ENCODE data around the gene EFNA3. TPM values are rescaled to one million over a fixed set of nuclear protein-coding genes. Genes with fewer than 3 reads are reported as not detected.

EFNA3 gene
- total RNA-seq, 1 experiment from 2014 or later = 1.5 TPM

DNA sequence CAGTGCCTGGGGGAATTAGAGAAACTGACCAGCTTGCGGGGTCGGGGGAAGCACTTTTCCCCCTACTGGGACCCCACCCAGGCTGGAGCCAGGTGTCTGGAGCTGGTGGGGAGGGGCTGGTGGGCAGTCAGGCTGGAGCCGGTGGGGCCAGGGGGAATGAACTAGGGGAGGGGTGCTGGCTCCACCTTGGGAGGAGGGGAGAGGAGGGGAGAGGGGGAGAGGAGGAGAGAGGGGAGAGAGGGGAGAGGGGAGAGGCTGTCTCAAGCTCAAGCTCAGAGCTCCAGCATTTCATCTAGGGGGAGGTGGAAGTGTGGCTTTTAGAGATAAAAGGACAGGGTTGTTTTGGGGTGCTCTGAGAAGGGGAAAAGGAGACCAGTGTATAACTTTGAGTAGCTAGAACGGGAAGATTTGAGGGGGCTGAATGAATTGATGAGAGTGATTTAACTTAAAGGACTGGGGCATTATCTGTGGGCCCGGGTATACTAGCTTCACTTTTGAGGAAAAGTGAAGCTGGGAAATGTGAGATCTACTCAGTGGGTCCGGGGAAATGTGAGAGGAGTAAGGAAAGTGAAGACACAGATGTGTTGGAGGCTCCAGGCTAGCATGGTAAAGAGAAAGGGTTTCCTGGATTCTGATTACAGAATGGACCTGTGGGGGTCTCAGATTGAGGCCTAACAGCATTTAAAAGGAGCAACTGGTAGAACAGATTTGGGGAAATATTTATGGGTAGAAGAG, 51.8 kb downstream of the EFNA3 start:
- no peak for DNase-seq (ENCODE audit: low spot score)

DNA sequence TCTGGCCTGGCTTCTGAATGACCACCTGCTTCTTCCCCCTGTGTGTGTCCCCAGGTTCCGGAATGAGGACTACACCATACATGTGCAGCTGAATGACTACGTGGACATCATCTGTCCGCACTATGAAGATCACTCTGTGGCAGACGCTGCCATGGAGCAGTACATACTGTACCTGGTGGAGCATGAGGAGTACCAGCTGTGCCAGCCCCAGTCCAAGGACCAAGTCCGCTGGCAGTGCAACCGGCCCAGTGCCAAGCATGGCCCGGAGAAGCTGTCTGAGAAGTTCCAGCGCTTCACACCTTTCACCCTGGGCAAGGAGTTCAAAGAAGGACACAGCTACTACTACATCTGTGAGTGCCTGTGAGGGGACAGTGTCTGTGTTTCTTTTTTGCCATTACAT, 52.6 kb downstream of the EFNA3 start:
- DNase-seq (ENCODE audit: low spot score) = no peak

DNA sequence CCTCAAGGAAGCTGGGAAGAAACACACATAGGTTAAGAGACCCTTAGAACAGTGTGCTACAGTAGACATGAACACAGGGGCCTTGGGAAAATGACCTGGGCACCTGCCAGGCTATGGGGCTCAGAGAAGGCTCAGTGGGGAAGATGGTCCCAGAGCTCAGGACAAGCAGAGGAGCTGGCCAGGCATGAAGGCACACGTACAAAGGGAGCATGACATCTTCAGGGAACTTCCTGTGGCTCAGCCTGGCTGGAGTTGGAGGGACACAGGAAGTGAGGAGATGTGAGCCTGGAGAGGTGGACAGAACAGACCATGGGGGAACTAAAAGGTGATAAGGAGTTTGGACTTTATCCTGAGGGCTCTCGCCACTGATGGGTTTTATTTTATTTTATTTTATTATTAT, 53.2 kb downstream of the EFNA3 start:
- DNase-seq (ENCODE audit: low spot score) = no peak

DNA sequence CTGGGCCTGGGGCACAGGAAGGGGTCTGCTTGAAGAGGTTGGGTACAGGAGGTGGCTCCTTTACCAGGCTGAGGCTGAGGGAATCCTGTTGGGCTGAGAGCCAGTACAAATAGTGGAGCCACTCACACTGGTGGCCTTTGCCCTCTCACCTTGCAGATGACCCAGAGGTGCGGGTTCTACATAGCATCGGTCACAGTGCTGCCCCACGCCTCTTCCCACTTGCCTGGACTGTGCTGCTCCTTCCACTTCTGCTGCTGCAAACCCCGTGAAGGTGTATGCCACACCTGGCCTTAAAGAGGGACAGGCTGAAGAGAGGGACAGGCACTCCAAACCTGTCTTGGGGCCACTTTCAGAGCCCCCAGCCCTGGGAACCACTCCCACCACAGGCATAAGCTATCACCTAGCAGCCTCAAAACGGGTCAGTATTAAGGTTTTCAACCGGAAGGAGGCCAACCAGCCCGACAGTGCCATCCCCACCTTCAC, 55.2 kb downstream of the EFNA3 start:
- DNase-seq (ENCODE audit: low spot score) = no peak

DNA sequence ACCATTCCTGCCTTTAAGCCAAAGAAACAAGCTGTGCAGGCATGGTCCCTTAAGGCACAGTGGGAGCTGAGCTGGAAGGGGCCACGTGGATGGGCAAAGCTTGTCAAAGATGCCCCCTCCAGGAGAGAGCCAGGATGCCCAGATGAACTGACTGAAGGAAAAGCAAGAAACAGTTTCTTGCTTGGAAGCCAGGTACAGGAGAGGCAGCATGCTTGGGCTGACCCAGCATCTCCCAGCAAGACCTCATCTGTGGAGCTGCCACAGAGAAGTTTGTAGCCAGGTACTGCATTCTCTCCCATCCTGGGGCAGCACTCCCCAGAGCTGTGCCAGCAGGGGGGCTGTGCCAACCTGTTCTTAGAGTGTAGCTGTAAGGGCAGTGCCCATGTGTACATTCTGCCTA, 55.7 kb downstream of the EFNA3 start:
- no peak for DNase-seq (ENCODE audit: low spot score)

DNA sequence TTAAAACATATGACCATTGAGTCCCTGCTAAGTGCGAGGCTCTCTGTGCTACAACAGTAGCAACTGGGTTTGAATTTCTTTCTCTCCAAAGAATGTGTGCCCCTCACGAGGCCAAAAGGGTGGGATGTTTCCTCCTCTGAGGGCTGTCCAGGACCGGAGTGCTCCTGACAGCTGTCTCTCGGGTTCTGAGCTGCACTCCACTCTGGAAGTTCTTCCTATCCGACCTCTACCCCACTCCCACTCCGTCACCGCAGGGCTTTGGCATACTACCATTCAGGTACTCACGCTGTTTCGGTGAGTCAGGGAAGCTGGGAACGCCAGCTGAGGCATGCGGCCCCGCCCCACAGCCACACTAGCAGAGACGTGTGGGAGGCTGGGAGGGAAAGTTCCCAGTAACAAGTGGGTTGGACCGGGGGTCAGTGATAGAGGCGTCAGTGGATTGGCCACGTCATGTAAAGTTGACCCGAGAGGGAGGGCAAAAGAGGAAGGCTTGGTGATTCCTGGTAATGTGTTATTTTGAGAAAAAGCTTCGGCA, 56.3 kb downstream of the EFNA3 start:
- DNase-seq (ENCODE audit: low spot score) = peak; percentile 99

DNA sequence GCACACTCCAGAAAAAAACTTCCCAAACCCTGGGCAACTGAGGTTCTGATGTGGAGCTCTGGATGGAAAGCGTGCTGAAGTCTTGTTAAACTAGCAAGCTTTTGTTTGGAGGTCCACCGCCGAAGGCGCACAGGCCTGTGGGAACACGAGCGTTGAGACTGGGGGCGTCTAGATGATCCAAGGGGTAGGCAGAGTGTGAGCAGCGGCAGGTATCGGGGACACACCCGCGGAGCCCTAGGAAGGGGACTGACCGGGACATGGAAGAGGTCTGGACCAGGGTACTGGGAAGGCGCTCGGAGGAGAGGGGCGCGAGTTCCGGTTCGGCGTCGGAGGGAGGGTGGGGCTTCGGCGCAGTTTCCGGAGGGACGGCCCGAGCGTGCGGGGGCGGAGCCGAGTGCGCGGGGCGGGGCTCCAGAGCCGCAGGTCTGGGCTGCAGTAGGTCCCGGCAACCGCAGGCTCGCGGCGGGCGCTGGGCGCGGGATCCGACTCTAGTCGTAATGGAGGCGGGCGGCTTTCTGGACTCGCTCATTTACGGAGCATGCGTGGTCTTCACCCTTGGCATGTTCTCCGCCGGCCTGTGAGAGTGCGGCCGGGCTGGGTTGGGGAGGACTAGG, 56.9 kb downstream of the EFNA3 start, which contains the start of gene SLC50A1:
TSS of gene SLC50A1 (plus strand) at position 438 of the 614 bp plus-strand sequence. CDS start at position 498, 60 bp downstream.
- DNase-seq (ENCODE audit: low spot score) = peak; percentile 89

DNA sequence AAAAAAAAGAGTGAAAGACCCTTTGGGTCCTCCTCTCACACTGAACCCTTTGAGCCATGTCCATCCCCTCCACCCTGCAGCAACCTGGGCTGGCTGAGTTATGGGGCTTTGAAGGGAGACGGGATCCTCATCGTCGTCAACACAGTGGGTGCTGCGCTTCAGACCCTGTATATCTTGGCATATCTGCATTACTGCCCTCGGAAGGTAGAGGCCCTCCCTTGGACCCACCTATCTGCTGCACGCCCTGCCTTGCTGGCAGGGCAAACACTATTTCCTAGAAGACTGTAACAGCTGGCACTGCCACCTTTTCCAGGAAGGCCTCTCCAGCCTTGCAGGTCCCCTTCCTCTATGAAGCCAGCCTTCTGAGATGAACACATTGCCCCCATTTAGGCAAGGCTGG, 58.1 kb downstream of the EFNA3 start:
- DNase-seq (ENCODE audit: low spot score) = no peak

Other genes with a start within 250 kb of the EFNA3 start
- gene KCNN3, start 208.6 kb upstream of the EFNA3 start, total RNA-seq (2014; rRNA removed; shearing (Covaris generic)) = 0.10 and 0.36 TPM in 2 replicates
- 13.9 and 14.3 TPM in 2 replicates for gene PMVK, start 142.1 kb upstream of the EFNA3 start, total RNA-seq (2014; rRNA removed; shearing (Covaris generic))
- 51.0 and 89.4 TPM in 2 replicates for gene PBXIP1, start 122.7 kb upstream of the EFNA3 start, total RNA-seq (2014; rRNA removed; shearing (Covaris generic))
- gene PYGO2, start 117.1 kb upstream of the EFNA3 start, total RNA-seq (2014; rRNA removed; shearing (Covaris generic)) = 27.1 and 27.5 TPM in 2 replicates
- gene SHC1, start 108.1 kb upstream of the EFNA3 start, total RNA-seq (2014; rRNA removed; shearing (Covaris generic)) = 292 and 357 TPM in 2 replicates
- gene CKS1B, start 104.2 kb upstream of the EFNA3 start, total RNA-seq (2014; rRNA removed; shearing (Covaris generic)) = 312 and 369 TPM in 2 replicates
- gene FLAD1, start 95.5 kb upstream of the EFNA3 start, total RNA-seq (2014; rRNA removed; shearing (Covaris generic)) = 63.5 and 65.9 TPM in 2 replicates
- gene LENEP, start 85.3 kb upstream of the EFNA3 start, total RNA-seq (2014; rRNA removed; shearing (Covaris generic)) = not detected in 2 replicates
- 27.3 and 29.5 TPM in 2 replicates for gene ZBTB7B, start 76.0 kb upstream of the EFNA3 start, total RNA-seq (2014; rRNA removed; shearing (Covaris generic))
- 0.90 TPM in 1 of 2 replicates, not detected in the other for gene DCST2, start 45.1 kb upstream of the EFNA3 start, total RNA-seq (2014; rRNA removed; shearing (Covaris generic))
- gene DCST1, start 45.0 kb upstream of the EFNA3 start, total RNA-seq (2014; rRNA removed; shearing (Covaris generic)) = not detected in 2 replicates
- 144 and 154 TPM in 2 replicates for gene ADAM15, start 27.5 kb upstream of the EFNA3 start, total RNA-seq (2014; rRNA removed; shearing (Covaris generic))
- gene EFNA4, start 15.1 kb upstream of the EFNA3 start, total RNA-seq (2014; rRNA removed; shearing (Covaris generic)) = 20.3 and 21.7 TPM in 2 replicates
- gene EFNA1, start 49.0 kb downstream of the EFNA3 start, total RNA-seq (2014; rRNA removed; shearing (Covaris generic)) = 17.0 and 17.9 TPM in 2 replicates
- gene SLC50A1, start 57.0 kb downstream of the EFNA3 start, total RNA-seq (2014; rRNA removed; shearing (Covaris generic)) = 30.4 and 39.8 TPM in 2 replicates
- 37.4 and 116 TPM in 2 replicates for gene DPM3, start 61.7 kb downstream of the EFNA3 start, total RNA-seq (2014; rRNA removed; shearing (Covaris generic))
- 122 and 126 TPM in 2 replicates for gene KRTCAP2, start 94.5 kb downstream of the EFNA3 start, total RNA-seq (2014; rRNA removed; shearing (Covaris generic))
- gene TRIM46, start 95.0 kb downstream of the EFNA3 start, total RNA-seq (2014; rRNA removed; shearing (Covaris generic)) = 1.1 and 3.4 TPM in 2 replicates
- 11.3 and 24.6 TPM in 2 replicates for gene THBS3, start 129.1 kb downstream of the EFNA3 start, total RNA-seq (2014; rRNA removed; shearing (Covaris generic))
- 85.8 and 110 TPM in 2 replicates for gene MTX1, start 129.9 kb downstream of the EFNA3 start, total RNA-seq (2014; rRNA removed; shearing (Covaris generic))
- 10.7 and 11.4 TPM in 2 replicates for gene ENTREP3, start 176.6 kb downstream of the EFNA3 start, total RNA-seq (2014; rRNA removed; shearing (Covaris generic))
- 136 and 169 TPM in 2 replicates for gene SCAMP3, start 183.5 kb downstream of the EFNA3 start, total RNA-seq (2014; rRNA removed; shearing (Covaris generic))
- gene CLK2, start 194.7 kb downstream of the EFNA3 start, total RNA-seq (2014; rRNA removed; shearing (Covaris generic)) = 13.9 and 21.6 TPM in 2 replicates
- gene HCN3, start 198.6 kb downstream of the EFNA3 start, total RNA-seq (2014; rRNA removed; shearing (Covaris generic)) = 0.98 and 1.0 TPM in 2 replicates
- gene PKLR, start 222.6 kb downstream of the EFNA3 start, total RNA-seq (2014; rRNA removed; shearing (Covaris generic)) = not detected in 2 replicates
- gene FDPS, start 230.0 kb downstream of the EFNA3 start, total RNA-seq (2014; rRNA removed; shearing (Covaris generic)) = 304 and 375 TPM in 2 replicates
- gene RUSC1, start 242.1 kb downstream of the EFNA3 start, total RNA-seq (2014; rRNA removed; shearing (Covaris generic)) = 47.0 and 48.2 TPM in 2 replicates